H9 (cell line): ENCODE measurements around the gene ATE1. TPM values are rescaled to one million over a fixed set of nuclear protein-coding genes. Genes with fewer than 3 reads are reported as not detected.

Experiments
- DNase-seq: peaks from one replicate; pipeline ENCODE4 v3.0.0-alpha.2; 2017
- H2AFZ ChIP-seq: one replicate; pipeline ENCODE4 v1.6.1; 2013; ENCODE audit warnings: mild to moderate bottlenecking, low read length, control low read depth, moderate library complexity
- H2AK5ac ChIP-seq: 2 replicates; pipeline ENCODE4 v1.6.1; 2013; ENCODE audit warnings: low read length, control low read depth, mixed read lengths; ENCODE audit not compliant: insufficient read length
- H2BK120ac ChIP-seq: one replicate; pipeline ENCODE4 v1.6.1; 2013; ENCODE audit warnings: low read depth, mild to moderate bottlenecking, low read length, control low read depth, inconsistent platforms; ENCODE audit not compliant: poor library complexity, severe bottlenecking
- H2BK12ac ChIP-seq: 2 replicates; pipeline ENCODE4 v1.6.1; 2013; ENCODE audit warnings: low read length, control low read depth, mixed read lengths, low read depth; ENCODE audit not compliant: insufficient read length
- H2BK15ac ChIP-seq: 2 replicates; pipeline ENCODE4 v1.6.1; 2013; ENCODE audit warnings: low read depth, low read length, control low read depth
- H2BK20ac ChIP-seq: one replicate; pipeline ENCODE4 v1.6.1; 2013; ENCODE audit warnings: low read depth, mild to moderate bottlenecking, low read length, control low read depth, inconsistent platforms; ENCODE audit not compliant: poor library complexity, severe bottlenecking
- H2BK5ac ChIP-seq: 2 replicates; pipeline ENCODE4 v1.6.1; 2013; ENCODE audit warnings: low read length, control low read depth, mixed read lengths; ENCODE audit not compliant: insufficient read length
- H3K14ac ChIP-seq: 2 replicates; pipeline ENCODE4 v1.6.1; 2013; ENCODE audit warnings: low read length, control low read depth; ENCODE audit not compliant: insufficient read depth
- H3K18ac ChIP-seq: 2 replicates; pipeline ENCODE4 v1.6.1; 2013; ENCODE audit warnings: low read depth, mild to moderate bottlenecking, mixed read lengths, low read length, control low read depth; ENCODE audit not compliant: insufficient read length
- H3K23ac ChIP-seq: 2 replicates; pipeline ENCODE4 v1.6.1; 2013; ENCODE audit warnings: low read length, control low read depth, mixed read lengths, low read depth; ENCODE audit not compliant: insufficient read length
- H3K23me2 ChIP-seq: 2 replicates; pipeline ENCODE4 v1.6.1; 2013; ENCODE audit warnings: low read depth, mild to moderate bottlenecking, mixed read lengths, low read length, control low read depth; ENCODE audit not compliant: insufficient read length, poor library complexity, severe bottlenecking
- H3K27ac ChIP-seq: 2 replicates; pipeline ENCODE4 v1.5.1; 2013; ENCODE audit warnings: low read length, control low read depth, mixed read lengths, low read depth; ENCODE audit not compliant: insufficient read length
- H3K27me3 ChIP-seq: 2 replicates; pipeline ENCODE4 v1.6.1; 2013; ENCODE audit warnings: low read length, control low read depth, inconsistent platforms; ENCODE audit not compliant: insufficient read depth
- H3K4ac ChIP-seq: 2 replicates; pipeline ENCODE4 v1.6.1; 2013; ENCODE audit warnings: low read depth, mild to moderate bottlenecking, control low read depth, inconsistent platforms, low read length, moderate library complexity
- H3K4me1 ChIP-seq: 2 replicates; pipeline ENCODE4 v1.6.1; 2013; ENCODE audit warnings: low read length, control low read depth, inconsistent platforms; ENCODE audit not compliant: insufficient read depth
- H3K4me2 ChIP-seq: 2 replicates; pipeline ENCODE4 v1.6.1; 2013; ENCODE audit warnings: low read length, control low read depth, mixed read lengths; ENCODE audit not compliant: insufficient read length, insufficient read depth
- H3K56ac ChIP-seq: 2 replicates; pipeline ENCODE4 v1.6.1; 2013; ENCODE audit warnings: low read depth, mild to moderate bottlenecking, mixed read lengths, low read length, control low read depth; ENCODE audit not compliant: insufficient read length
- H3K79me1 ChIP-seq: 2 replicates; pipeline ENCODE4 v1.6.1; 2013; ENCODE audit warnings: low read depth, mild to moderate bottlenecking, moderate library complexity, low read length, control low read depth, inconsistent platforms; ENCODE audit not compliant: insufficient read depth, poor library complexity, severe bottlenecking
- H3K79me2 ChIP-seq: 2 replicates; pipeline ENCODE4 v1.6.1; 2013; ENCODE audit warnings: low read length, control low read depth, inconsistent platforms; ENCODE audit not compliant: insufficient read depth
- H3K9ac ChIP-seq: 2 replicates; pipeline ENCODE4 v1.6.1; 2013; ENCODE audit warnings: low read length, control low read depth, mixed read lengths; ENCODE audit not compliant: insufficient read length; ENCODE audit errors: extremely low read depth
- H3K9me3 ChIP-seq: one replicate; pipeline ENCODE4 v1.6.1; 2013; ENCODE audit warnings: low read depth, low read length, inconsistent platforms; ENCODE audit not compliant: control insufficient read depth
- H3T11ph ChIP-seq: one replicate; pipeline ENCODE4 v1.6.1; 2013; ENCODE audit warnings: mild to moderate bottlenecking, low read length, control low read depth, inconsistent platforms
- H4K20me1 ChIP-seq: one replicate; pipeline ENCODE4 v1.6.1; 2013; ENCODE audit not compliant: control insufficient read depth, insufficient read length, insufficient read depth
- H4K5ac ChIP-seq: 2 replicates; pipeline ENCODE4 v1.6.1; 2013; ENCODE audit warnings: low read depth, mild to moderate bottlenecking, mixed read lengths, low read length, control low read depth; ENCODE audit not compliant: insufficient read length
- H4K8ac ChIP-seq: replicated peaks from 2 replicates; pipeline ENCODE4 v1.6.1; 2013; ENCODE audit warnings: low read length, control low read depth, mixed read lengths, low read depth; ENCODE audit not compliant: insufficient read length
- H4K91ac ChIP-seq: 2 replicates; pipeline ENCODE4 v1.6.1; 2013; ENCODE audit warnings: low read depth, mild to moderate bottlenecking, moderate library complexity, mixed read lengths, low read length, control low read depth; ENCODE audit not compliant: insufficient read length
- H3K27ac Mint-ChIP-seq, 3 experiments: 2 replicates in 2 of 3; 3 replicates in 1 of 3; pipeline ENCODE4 v1.8.0; 2020 to 2021; ENCODE audit warnings: mixed read lengths in 3 of 3, mild to moderate bottlenecking in 1 of 3, moderate library complexity in 1 of 3
- H3K27me3 Mint-ChIP-seq: 2 replicates; pipeline ENCODE4 v1.8.0; 2021; ENCODE audit warnings: low read depth, mild to moderate bottlenecking, moderate library complexity, mixed read lengths
- H3K36me3 Mint-ChIP-seq, 3 experiments: 2 replicates in 2 of 3; 3 replicates in 1 of 3; pipeline ENCODE4 v1.8.0; 2020 to 2021; ENCODE audit warnings: low read depth in 3 of 3, mixed read lengths in 3 of 3; ENCODE audit not compliant: insufficient read depth in 1 of 3
- H3K4me1 Mint-ChIP-seq, 2 experiments: 2 replicates each; pipeline ENCODE4 v1.8.0; 2020; ENCODE audit warnings: mixed read lengths in 2 of 2
- H3K4me3 Mint-ChIP-seq, 2 experiments: 2 replicates in 1 of 2; 3 replicates in 1 of 2; pipeline ENCODE4 v1.8.0; 2020 to 2021; ENCODE audit warnings: mild to moderate bottlenecking in 2 of 2, mixed read lengths in 2 of 2, moderate library complexity in 1 of 2
- H3K9me3 Mint-ChIP-seq, 2 experiments: 2 replicates in 1 of 2; 3 replicates in 1 of 2; pipeline ENCODE4 v1.8.0; 2020; ENCODE audit warnings: mild to moderate bottlenecking in 2 of 2, mixed read lengths in 2 of 2, moderate library complexity in 1 of 2
- CTCF ChIP-seq: fragments of 200-600 bp; sonication (generic); conservative IDR thresholded peaks from 3 replicates; pipeline ENCODE4 v1.8.0; 2021; ENCODE audit warnings: antibody characterized with exemption, mild to moderate bottlenecking
- WGBS: extraction: QIAGEN DNeasy Blood & Tissue Kit; methylation state at CpG from one replicate; pipeline ENCODE4 v1.1.7; 2013; ENCODE audit warnings: missing lambda C conversion rate, low lambda C conversion rate, mixed read lengths; ENCODE audit not compliant: insufficient read length; ENCODE audit errors: extremely low coverage; 5-methylcytosine and 5-hydroxymethylcytosine counted together
- total RNA-seq: library from RNA; stranded (reverse); gene quantifications from 2 replicates; pipeline ENCODE4 v1.2.1, GENCODE V29; 2021

The ATE1 gene
- total RNA-seq, 1 experiment from 2014 or later: 29.0 TPM

DNA sequence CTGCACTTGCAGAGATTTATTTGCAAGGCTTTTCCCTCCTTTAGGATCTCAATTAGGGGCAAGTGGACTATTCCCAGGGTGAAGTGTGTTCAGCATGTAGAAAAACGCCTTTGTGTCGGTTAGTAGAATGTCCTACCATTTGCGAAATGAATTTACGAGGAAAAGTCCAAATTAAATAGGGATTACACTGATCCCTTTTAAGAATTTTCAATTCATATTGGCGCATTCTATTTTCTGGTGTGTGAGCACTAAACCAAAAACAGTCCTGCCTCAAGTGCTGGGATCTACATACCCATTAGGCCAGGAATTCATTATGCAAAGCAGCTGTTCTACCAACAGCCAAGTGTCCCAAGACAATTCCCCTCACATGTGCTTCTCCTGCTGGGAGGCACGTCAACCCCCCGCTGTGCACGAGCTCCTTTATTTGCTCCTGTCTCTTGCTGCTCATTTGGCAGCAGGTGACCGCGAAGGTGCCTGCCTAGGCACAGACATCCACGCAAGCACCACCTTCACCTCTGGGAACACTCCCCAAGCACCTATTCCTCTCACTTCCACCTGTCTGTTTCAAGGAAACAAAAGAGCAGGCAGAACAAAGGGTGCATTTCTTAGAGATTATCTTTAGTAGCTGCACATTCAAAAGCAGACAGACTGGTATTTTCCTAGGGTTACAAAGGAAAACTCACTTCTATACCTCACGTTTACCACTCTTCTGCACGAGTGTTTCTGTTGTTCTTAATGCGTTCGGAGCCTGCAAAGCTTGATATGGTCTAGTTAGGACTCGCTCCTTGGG lies 195.0 kb downstream of the ATE1 start:
- Histone ChIP-seq H3K4me1 (peaks cover 11% of the 10 kb centered on the region; the same call in 1 of the 2 replicates), H3K27me3 (no peaks in the 10 kb centered on the region), H3K79me1 (no peaks in the 10 kb centered on the region), H3K23me2 (no peaks in the 10 kb centered on the region), H3K4me2 (no peak overlapping the region), H4K91ac (no peak overlapping the region), H2BK5ac (no peak overlapping the region), H2BK20ac (no peak overlapping the region), H2AFZ (no peak overlapping the region), H3T11ph (no peak overlapping the region), H3K9me3 (no peaks in the 10 kb centered on the region), H3K56ac (no peak overlapping the region), H3K27ac (no peak overlapping the region), H2AK5ac (no peak overlapping the region), H3K79me2 (no peaks in the 10 kb centered on the region), H3K23ac (no peak overlapping the region), H2BK120ac (no peak overlapping the region), H4K8ac (no peak overlapping the region), H2BK12ac (no peak overlapping the region), H3K4ac (no peak overlapping the region), H3K18ac (no peak overlapping the region), H4K20me1 (no peaks in the 10 kb centered on the region), H3K14ac (no peak overlapping the region), H2BK15ac (no peak overlapping the region), H4K5ac (no peak overlapping the region), H3K9ac (no peak overlapping the region)
- Mint-ChIP-seq H3K27me3 (peaks cover 2% of the 10 kb centered on the region; the same call in 1 of the 2 replicates), H3K4me3 (peak overlapping the region in 1 of 2 experiments; percentile 49; a peak in 2 of 5 replicates), H3K36me3 (no peaks in the 10 kb centered on the region), H3K4me1 (peaks cover 33 to 35% of the 10 kb centered on the region in 2 experiments), H3K9me3 (no peaks in the 10 kb centered on the region; a peak in 2 of 5 replicates), H3K27ac (peak overlapping the region in 2 of 3 experiments; percentile 24 to 86; a peak in 2 of 7 replicates)
- no peak for TF ChIP-seq CTCF
- peak; percentile 79 for DNase-seq
- no CpG with 5 or more reads among the region's 16 CpGs for WGBS
